Testis (tissue), 2 donors: Measurements from ENCODE around the gene TUFT1.

ENCODE experiments used
- CTCF ChIP-seq, 3 experiments: fragments of 450-650 bp in 2 of 3; fragments of 200-600 bp in 1 of 3; sonication (generic) in 1 of 3; IDR thresholded peaks; one replicate each; pipeline ENCODE4 v1.5.1; 2016 to 2019; ENCODE audit warnings: antibody characterized with exemption in 3 of 3, mild to moderate bottlenecking in 2 of 3, moderate library complexity in 1 of 3
- POLR2A ChIP-seq: fragments of 450-650 bp; IDR thresholded peaks from one replicate; pipeline ENCODE4 v1.6.1; 2017; ENCODE audit warnings: antibody characterized with exemption, mild to moderate bottlenecking, moderate library complexity

GRCh38 chr1:151499365-151499764 lies 40.7 kb upstream of the TUFT1 start:
- TF ChIP-seq CTCF (IDR thresholded peaks at IDR 0.05), result no peak
- TF ChIP-seq POLR2A, result no peak
